ENCODE measurements around the gene MSMP. TPM values are rescaled to one million over a fixed set of nuclear protein-coding genes. Genes with fewer than 3 reads are reported as not detected.

The MSMP gene
- total RNA-seq, 4 donors from 2014 or later = not detected

- H3K36me3 ChIP-seq = peaks cover 0 to 39% (median 0%) of the 10 kb centered on the region in 3 donors
- peak; percentile 50 to 72 (median 62) for DNase-seq
- peaks cover 6 to 58% (median 28%) of the 10 kb centered on the region in 4 donors for H3K4me1 ChIP-seq
- peak overlapping the region; percentile 94 to 100 (median 96) for H3K27ac ChIP-seq
- no peaks in the 10 kb centered on the region for H3K9me3 ChIP-seq
- no peaks in the 10 kb centered on the region for H3K27me3 ChIP-seq
- no peak for TF ChIP-seq POLR2A (IDR thresholded peaks at IDR 0.05)
- peak in 3 of 6 experiments; percentile 26 to 40 (median 31) for TF ChIP-seq CTCF (IDR thresholded peaks at IDR 0.05)
- H3K4me3 ChIP-seq = no peak overlapping the region
These were observed 27.1 kb downstream of the MSMP start for GRCh38 chr9:35726931-35727330.

- Histone ChIP-seq H3K36me3 (peaks cover 0 to 55% (median under 1%) of the 10 kb centered on the region in 3 donors), H3K9me3 (no peaks in the 10 kb centered on the region), H3K4me1 (peaks cover 6 to 49% (median 24%) of the 10 kb centered on the region in 4 donors), H3K4me3 (no peak overlapping the region), H3K27ac (peak overlapping the region in 1 of 4 donors; percentile 97), H3K27me3 (no peaks in the 10 kb centered on the region)
- no peak for DNase-seq
- no peak for TF ChIP-seq CTCF (IDR thresholded peaks at IDR 0.05)
- no peak for TF ChIP-seq POLR2A (IDR thresholded peaks at IDR 0.05)
These were observed 28.7 kb downstream of the MSMP start for GRCh38 chr9:35725362-35725761.

GRCh38 chr9:35723908-35724307 is 30.2 kb downstream of the MSMP start:
- no peak for TF ChIP-seq CTCF (IDR thresholded peaks at IDR 0.05)
- no peak for TF ChIP-seq POLR2A (IDR thresholded peaks at IDR 0.05)
- Histone ChIP-seq H3K4me3 (no peak overlapping the region), H3K4me1 (peaks cover 3 to 35% (median 14%) of the 10 kb centered on the region in 4 donors), H3K9me3 (no peaks in the 10 kb centered on the region), H3K27me3 (no peaks in the 10 kb centered on the region), H3K27ac (no peak overlapping the region), H3K36me3 (peaks cover 0 to 70% (median 9%) of the 10 kb centered on the region in 3 donors)
- DNase-seq = peak in 1 of 3 donors; percentile 37

GRCh38 chr9:35723426-35723825 is 30.6 kb downstream of the MSMP start:
- H3K36me3 ChIP-seq = peaks cover 0 to 75% (median 9%) of the 10 kb centered on the region in 3 donors
- H3K4me3 ChIP-seq = no peak overlapping the region
- H3K9me3 ChIP-seq = no peaks in the 10 kb centered on the region
- no peak overlapping the region for H3K27ac ChIP-seq
- DNase-seq = no peak
- TF ChIP-seq POLR2A (IDR thresholded peaks at IDR 0.05) (no peak), CTCF (IDR thresholded peaks at IDR 0.05) (no peak)
- H3K27me3 ChIP-seq = no peaks in the 10 kb centered on the region
- H3K4me1 ChIP-seq = peaks cover 2 to 30% (median 14%) of the 10 kb centered on the region in 4 donors

- H3K4me1 ChIP-seq = peaks cover 0 to 6% (median 0%) of the 10 kb centered on the region in 4 donors
- H3K27ac ChIP-seq = peak overlapping the region in 2 of 4 donors; percentile 50 to 71
- H3K9me3 ChIP-seq = no peaks in the 10 kb centered on the region
- peaks cover 4 to 100% (median 9%) of the 10 kb centered on the region in 3 donors for H3K36me3 ChIP-seq
- no peak overlapping the region for H3K4me3 ChIP-seq
- TF ChIP-seq CTCF (IDR thresholded peaks at IDR 0.05) (no peak), POLR2A (IDR thresholded peaks at IDR 0.05) (no peak)
- no peak for DNase-seq
- H3K27me3 ChIP-seq = no peaks in the 10 kb centered on the region
These were observed 34.5 kb downstream of the MSMP start for GRCh38 chr9:35719546-35719945.

Data from Peyer's patch (tissue), 4 donors.